ENCODE results near the gene FAM174A.

GRCh38 chr5:100614308-100614707, 79.1 kb downstream of the FAM174A start:
- no peak for TF ChIP-seq CTCF (IDR thresholded peaks at IDR 0.05 in 2 of 3, conservative IDR thresholded peaks at IDR 0.05 in 1 of 3; ENCODE audit: insufficient read depth in 2 of 3, low read depth in 1 of 3, low read length in 3 of 3)
- no peak for TF ChIP-seq REST (IDR thresholded peaks at IDR 0.05; ENCODE audit: borderline replicate concordance)
- TF ChIP-seq REST (CRISPR knock-in tag; IDR thresholded peaks at IDR 0.05; ENCODE audit: low read depth) = no peak
- TF ChIP-seq NFE2L1 (tag; IDR thresholded peaks at IDR 0.05; ENCODE audit: borderline replicate concordance, low read depth) = no peak
- TF ChIP-seq SMARCA5 (IDR thresholded peaks at IDR 0.05) = no peak
- no peak for TF ChIP-seq POLR2A (conservative IDR thresholded peaks at IDR 0.05)
